ENCODE data around the gene FNBP1. TPM values are rescaled to one million over a fixed set of nuclear protein-coding genes. Genes with fewer than 3 reads are reported as not detected.
A peak's percentile ranks its signal among the peaks of the same experiment; 100 is the strongest.
"Not testable (repeated sequence)": the region's sequence is repeated elsewhere in the genome, so short reads cannot be mapped to it uniquely, and the experiment has no call there.

The FNBP1 gene
- total RNA-seq, 1 experiment from 2014 or later: 30.8 TPM

DNA sequence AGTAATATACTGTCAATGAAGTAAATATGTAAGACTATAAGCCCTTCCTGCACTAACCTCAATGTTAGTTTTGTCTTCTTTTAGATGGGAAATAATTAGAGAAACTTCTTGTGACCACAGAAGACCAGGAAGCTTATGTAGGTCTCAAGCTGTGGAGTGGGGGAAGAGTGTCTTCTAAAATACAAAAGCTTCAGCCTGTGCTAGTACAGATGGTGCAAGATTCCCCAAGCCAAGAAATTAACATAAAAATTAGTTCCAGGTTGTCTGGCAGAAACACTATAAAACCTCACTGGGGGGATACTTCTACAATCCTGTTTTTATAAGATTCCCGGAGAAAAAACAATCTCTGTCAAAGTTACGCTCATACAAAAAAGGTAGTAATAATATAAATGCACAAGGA, 103.6 kb downstream of the FNBP1 start:
- H3K9me2 ChIP-seq (replicated peaks; ENCODE audit: low read length): no peaks in the 10 kb centered on the region
- H3K27me3 ChIP-seq (ENCODE audit: low read length): no peaks in the 10 kb centered on the region
- H3K9ac ChIP-seq (ENCODE audit: low read length): no peak overlapping the region
- no peak overlapping the region for H3K4me3 ChIP-seq (ENCODE audit: low read length)
- CTCF ChIA-PET: no interaction called here
- ATAC-seq: no peak
- no peaks in the 10 kb centered on the region for H4K20me1 ChIP-seq (ENCODE audit: low read length)
- H2AFZ ChIP-seq (ENCODE audit: low read length): no peak overlapping the region
- no TSS peak for BruUV-seq (replicated peaks)
- TF ChIP-seq EZH2 (IDR thresholded peaks at IDR 0.05; ENCODE audit: low read length, unreplicated experiment): no peak
- TF ChIP-seq EZH2phosphoT487 (IDR thresholded peaks at IDR 0.05; ENCODE audit: borderline replicate concordance, low read length): no peak
- TF ChIP-seq, protein P1, sequence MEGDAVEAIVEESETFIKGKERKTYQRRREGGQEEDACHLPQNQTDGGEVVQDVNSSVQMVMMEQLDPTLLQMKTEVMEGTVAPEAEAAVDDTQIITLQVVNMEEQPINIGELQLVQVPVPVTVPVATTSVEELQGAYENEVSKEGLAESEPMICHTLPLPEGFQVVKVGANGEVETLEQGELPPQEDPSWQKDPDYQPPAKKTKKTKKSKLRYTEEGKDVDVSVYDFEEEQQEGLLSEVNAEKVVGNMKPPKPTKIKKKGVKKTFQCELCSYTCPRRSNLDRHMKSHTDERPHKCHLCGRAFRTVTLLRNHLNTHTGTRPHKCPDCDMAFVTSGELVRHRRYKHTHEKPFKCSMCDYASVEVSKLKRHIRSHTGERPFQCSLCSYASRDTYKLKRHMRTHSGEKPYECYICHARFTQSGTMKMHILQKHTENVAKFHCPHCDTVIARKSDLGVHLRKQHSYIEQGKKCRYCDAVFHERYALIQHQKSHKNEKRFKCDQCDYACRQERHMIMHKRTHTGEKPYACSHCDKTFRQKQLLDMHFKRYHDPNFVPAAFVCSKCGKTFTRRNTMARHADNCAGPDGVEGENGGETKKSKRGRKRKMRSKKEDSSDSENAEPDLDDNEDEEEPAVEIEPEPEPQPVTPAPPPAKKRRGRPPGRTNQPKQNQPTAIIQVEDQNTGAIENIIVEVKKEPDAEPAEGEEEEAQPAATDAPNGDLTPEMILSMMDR (conservative IDR thresholded peaks at IDR 0.05; ENCODE audit: low read depth, low read length): no peak
- POLR2A ChIA-PET (ENCODE audit: unreplicated experiment): interaction anchor here (0.7 kb wide), 2 partner anchors 50 to 100 kb away, joined by 3 to 4 read pairs; no protein-coding TSS in a partner anchor
- intact Hi-C loops (cut with micrococcal nuclease): no loop called here
- DNase-seq: no peak
- no peak overlapping the region for H3K4me2 ChIP-seq (ENCODE audit: low read length)
- no peaks in the 10 kb centered on the region for H3K4me1 ChIP-seq (ENCODE audit: insufficient read depth, low read length)
- no peaks in the 10 kb centered on the region for H3K9me3 ChIP-seq (ENCODE audit: low read length)
- H3F3A ChIP-seq (ENCODE audit: low read length, unreplicated experiment): no peaks in the 10 kb centered on the region
- H3K36me3 ChIP-seq (ENCODE audit: low read depth, low read length): peaks cover 10% of the 10 kb centered on the region
- H3K27ac ChIP-seq (ENCODE audit: low read length): no peak overlapping the region
- no peaks in the 10 kb centered on the region for H3K79me2 ChIP-seq (ENCODE audit: low read length)

DNA sequence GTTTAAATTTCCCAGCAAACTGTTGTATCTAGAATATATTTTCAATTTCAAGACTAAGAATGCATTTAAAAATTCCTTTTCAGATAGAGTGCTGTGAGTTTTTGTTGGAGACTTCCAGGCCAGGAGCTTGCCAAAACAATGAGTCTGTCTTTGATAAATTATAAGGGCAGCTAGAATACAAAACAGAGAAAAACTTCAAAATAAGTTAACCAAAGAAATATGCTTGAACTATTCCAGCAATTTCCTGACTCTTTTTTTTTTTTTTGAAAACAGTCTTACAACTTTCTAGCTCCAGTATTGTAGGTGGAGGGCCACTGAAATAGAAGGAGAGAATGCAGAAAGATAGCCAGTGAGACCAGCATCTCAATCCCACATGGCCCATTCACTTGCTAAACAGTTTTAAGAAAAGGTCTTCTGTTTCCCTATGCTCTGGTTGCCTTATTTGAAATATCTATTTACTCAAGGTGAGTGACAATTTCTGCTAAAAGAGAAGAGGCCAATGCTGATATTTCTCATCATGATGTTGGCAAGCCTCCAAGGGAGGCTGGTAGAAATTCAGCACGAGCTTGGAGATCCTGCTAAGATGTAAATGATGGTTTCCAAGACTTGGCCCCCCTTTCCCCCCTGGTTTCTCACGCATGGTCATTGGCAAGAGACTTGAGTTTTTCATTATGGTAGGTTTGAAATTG, 104.6 kb downstream of the FNBP1 start:
- DNase-seq (peak; percentile 4), ATAC-seq (no peak)
- H3K27me3 ChIP-seq (ENCODE audit: low read length): no peaks in the 10 kb centered on the region
- no peaks in the 10 kb centered on the region for H3K79me2 ChIP-seq (ENCODE audit: low read length)
- POLR2A ChIA-PET (ENCODE audit: unreplicated experiment): interaction anchor here (0.6 kb wide), 1 partner anchor 98 kb away, joined by 3 read pairs; no protein-coding TSS in a partner anchor
- no peak overlapping the region for H3K27ac ChIP-seq (ENCODE audit: low read length)
- H3K9me3 ChIP-seq (ENCODE audit: low read length): no peaks in the 10 kb centered on the region
- no peaks in the 10 kb centered on the region for H3K4me1 ChIP-seq (ENCODE audit: insufficient read depth, low read length)
- BruUV-seq (replicated peaks): no TSS peak
- H2AFZ ChIP-seq (ENCODE audit: low read length): no peak overlapping the region
- H3K4me3 ChIP-seq (ENCODE audit: low read length): no peak overlapping the region
- no peak overlapping the region for H3K4me2 ChIP-seq (ENCODE audit: low read length)
- intact Hi-C loops (cut with micrococcal nuclease): no loop called here
- H3K9me2 ChIP-seq (replicated peaks; ENCODE audit: low read length): no peaks in the 10 kb centered on the region
- no peak overlapping the region for H3K9ac ChIP-seq (ENCODE audit: low read length)
- no peaks in the 10 kb centered on the region for H4K20me1 ChIP-seq (ENCODE audit: low read length)
- CTCF ChIA-PET: no interaction called here
- TF ChIP-seq, protein P1 (conservative IDR thresholded peaks at IDR 0.05; ENCODE audit: low read depth, low read length): no peak
- TF ChIP-seq EZH2 (IDR thresholded peaks at IDR 0.05; ENCODE audit: low read length, unreplicated experiment): no peak
- TF ChIP-seq EZH2phosphoT487 (IDR thresholded peaks at IDR 0.05; ENCODE audit: borderline replicate concordance, low read length): no peak
- no peaks in the 10 kb centered on the region for H3F3A ChIP-seq (ENCODE audit: low read length, unreplicated experiment)
- H3K36me3 ChIP-seq (ENCODE audit: low read depth, low read length): peaks cover 10% of the 10 kb centered on the region

DNA sequence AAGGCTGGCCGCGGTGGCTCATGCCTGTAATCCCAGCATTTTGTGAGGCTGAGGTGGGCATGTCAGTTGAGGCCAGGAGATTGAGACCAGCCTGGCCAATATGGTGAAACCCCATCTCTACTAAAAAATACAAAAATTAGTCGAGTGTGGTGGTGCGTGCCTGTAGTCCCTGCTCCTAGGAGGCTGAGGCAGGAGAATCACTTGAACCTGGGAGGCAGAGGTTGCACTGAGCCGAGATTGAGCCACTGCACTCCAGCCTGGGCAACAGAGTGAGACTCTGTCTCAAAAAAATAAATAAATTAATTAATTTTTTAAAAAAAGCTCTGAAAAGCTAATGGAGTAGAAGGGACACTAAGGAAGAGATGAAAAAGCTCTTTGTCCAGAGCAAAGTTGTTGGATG, 105.1 kb downstream of the FNBP1 start:
- intact Hi-C loops (cut with micrococcal nuclease); POLR2A ChIA-PET (ENCODE audit: unreplicated experiment): not testable (repeated sequence)

More for the DNA sequence above, 105.1 kb downstream of the FNBP1 start:
- H3K27me3 ChIP-seq (ENCODE audit: low read length); H2AFZ ChIP-seq (ENCODE audit: low read length); H3K9me2 ChIP-seq (replicated peaks; ENCODE audit: low read length); H3K9me3 ChIP-seq (ENCODE audit: low read length); H3K4me3 ChIP-seq (ENCODE audit: low read length); H4K20me1 ChIP-seq (ENCODE audit: low read length); DNase-seq; BruUV-seq (replicated peaks); H3F3A ChIP-seq (ENCODE audit: low read length, unreplicated experiment); H3K9ac ChIP-seq (ENCODE audit: low read length); ATAC-seq; H3K79me2 ChIP-seq (ENCODE audit: low read length); H3K4me2 ChIP-seq (ENCODE audit: low read length); H3K36me3 ChIP-seq (ENCODE audit: low read depth, low read length); H3K27ac ChIP-seq (ENCODE audit: low read length); H3K4me1 ChIP-seq (ENCODE audit: insufficient read depth, low read length); CTCF ChIA-PET: not testable (repeated sequence)
